Stimulated activated naive CD8-positive, alpha-beta T cell treated with anti-CD3 and anti-CD28 coated beads, Interleukin-15, amount 100 ng/mL, for 72 hours (primary cell): Measurements from ENCODE around the gene LDB2.

Experiments
- ATAC-seq: fragments of 150-1000 bp; cut with Tn5 transposase; 2 replicates; pipeline ENCODE4 v1.10.0; 2021; ENCODE audit warnings: mild to moderate bottlenecking, moderate library complexity
- DNase-seq, 2 donors: peaks; one replicate each; pipeline ENCODE4 v3.0.0; 2021 to 2022
- H3K27ac Mint-ChIP-seq, 2 donors: one replicate each; pipeline ENCODE4 v1.8.0; 2022; ENCODE audit warnings: mild to moderate bottlenecking in 2 of 2, mixed read lengths in 2 of 2, moderate library complexity in 2 of 2
- H3K27me3 Mint-ChIP-seq: one replicate; pipeline ENCODE4 v1.8.0; 2022; ENCODE audit warnings: mixed read lengths
- H3K4me1 Mint-ChIP-seq: one replicate; pipeline ENCODE4 v1.8.0; 2022; ENCODE audit warnings: mild to moderate bottlenecking, mixed read lengths
- H3K4me3 Mint-ChIP-seq, 2 donors: one replicate each; pipeline ENCODE4 v1.8.0; 2022; ENCODE audit warnings: mild to moderate bottlenecking in 2 of 2, mixed read lengths in 2 of 2, moderate library complexity in 1 of 2
- H3K9me3 Mint-ChIP-seq, 2 donors: one replicate each; pipeline ENCODE4 v1.8.0; 2022; ENCODE audit warnings: mixed read lengths in 2 of 2

The LDB2 gene

DNA sequence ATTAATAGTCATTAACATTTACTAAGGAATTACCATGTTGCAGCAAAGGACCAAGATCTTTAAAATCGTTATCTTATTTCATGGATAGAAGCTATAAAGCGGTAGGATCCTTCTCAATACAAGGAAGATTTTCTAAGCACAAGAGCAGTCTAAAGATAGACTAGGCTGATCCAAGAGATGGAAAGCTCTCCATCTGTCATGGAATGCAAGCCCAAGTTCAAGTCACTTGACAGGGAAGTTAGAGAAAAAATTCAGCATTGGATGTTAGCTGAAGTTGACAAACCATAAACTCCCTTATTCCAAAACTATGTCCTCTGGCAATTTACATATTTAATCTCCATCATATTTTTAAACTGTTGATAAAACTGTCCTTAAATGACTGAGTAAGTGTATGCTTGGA lies 177.7 kb downstream of the LDB2 start:
- Mint-ChIP-seq H3K4me1 (no peaks in the 10 kb centered on the region), H3K9me3 (peaks cover 18 to 21% of the 10 kb centered on the region in 2 donors), H3K4me3 (no peak overlapping the region), H3K27ac (no peak overlapping the region), H3K27me3 (no peaks in the 10 kb centered on the region)
- ATAC-seq (no peak), DNase-seq (no peak)

DNA sequence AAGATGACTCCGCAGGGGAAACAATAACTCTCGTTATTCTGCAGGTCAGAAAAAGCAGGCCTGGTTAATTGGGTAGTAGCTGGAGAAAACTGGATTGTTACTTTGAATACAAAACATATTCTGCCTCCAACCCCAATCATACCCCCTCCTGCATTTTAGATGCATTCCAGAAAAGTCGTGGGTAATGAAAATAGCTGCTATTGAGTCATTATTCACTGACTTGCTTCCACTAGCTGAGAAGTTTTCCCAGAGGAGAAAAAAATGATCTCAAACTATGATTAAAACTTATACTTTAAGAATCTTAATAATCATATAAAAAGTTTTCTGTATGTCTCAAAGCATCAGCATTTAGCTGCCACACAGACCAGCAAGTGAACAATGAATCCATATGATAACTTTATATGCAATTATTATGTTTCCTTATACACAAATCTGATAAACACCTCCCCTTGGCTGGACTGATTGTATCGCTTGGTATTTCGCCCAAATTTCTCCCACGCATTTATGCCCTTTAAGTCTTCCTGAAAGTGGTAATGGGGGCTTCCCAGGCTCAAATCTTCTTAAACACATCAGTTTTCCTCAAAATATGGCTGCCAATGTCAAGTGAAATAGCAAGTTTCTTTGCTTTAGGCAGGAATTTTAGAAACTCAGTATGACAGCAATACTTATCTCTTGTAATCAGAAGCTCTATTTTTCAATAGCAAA lies 181.0 kb downstream of the LDB2 start:
- DNase-seq (no peak), ATAC-seq (no peak)
- H3K27ac Mint-ChIP-seq = no peak overlapping the region
- H3K9me3 Mint-ChIP-seq = no peaks in the 10 kb centered on the region
- no peak overlapping the region for H3K4me3 Mint-ChIP-seq
- H3K27me3 Mint-ChIP-seq = no peaks in the 10 kb centered on the region
- no peaks in the 10 kb centered on the region for H3K4me1 Mint-ChIP-seq

DNA sequence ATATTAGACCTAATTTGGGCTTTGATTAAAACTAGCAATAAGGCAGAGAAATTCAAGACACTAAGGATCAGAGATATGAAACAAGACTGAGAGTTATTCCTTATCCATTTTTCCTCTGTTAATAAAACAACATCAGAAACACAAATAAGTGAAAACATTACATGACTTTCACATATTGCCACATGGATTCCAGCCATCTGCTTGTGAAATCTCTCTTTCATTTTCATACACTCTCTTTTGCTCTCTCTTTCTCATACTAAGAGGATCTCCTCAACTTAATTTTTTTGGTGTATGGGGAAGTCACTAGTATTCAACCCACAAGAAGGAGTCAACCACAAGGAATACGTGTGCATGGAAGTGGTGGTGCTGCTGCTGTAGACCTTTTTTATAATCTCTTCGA lies 183.0 kb downstream of the LDB2 start:
- DNase-seq (no peak), ATAC-seq (no peak)
- Mint-ChIP-seq H3K27ac (no peak overlapping the region), H3K27me3 (no peaks in the 10 kb centered on the region), H3K4me1 (no peaks in the 10 kb centered on the region), H3K9me3 (no peaks in the 10 kb centered on the region), H3K4me3 (no peak overlapping the region)

DNA sequence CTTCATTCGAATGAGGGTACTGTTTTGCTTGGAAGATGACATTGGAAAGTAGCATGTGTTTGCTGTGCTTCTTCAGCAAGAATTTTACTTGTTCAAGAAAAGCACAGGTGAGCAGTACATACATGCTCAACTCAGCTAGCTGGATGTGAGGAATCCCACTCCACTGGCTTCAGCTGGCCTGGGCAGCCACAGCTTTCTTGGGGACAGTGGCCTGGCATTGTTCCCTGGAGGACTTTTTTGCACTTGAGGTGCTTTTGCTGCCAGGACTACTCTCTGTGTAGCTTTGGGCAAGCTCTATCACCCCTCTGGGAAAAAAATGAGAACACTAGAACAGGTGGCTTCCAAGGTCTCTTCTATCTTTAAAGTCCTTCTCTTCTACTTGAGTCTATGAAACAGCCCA lies 184.3 kb downstream of the LDB2 start:
- no peaks in the 10 kb centered on the region for H3K27me3 Mint-ChIP-seq
- ATAC-seq (no peak), DNase-seq (no peak)
- no peaks in the 10 kb centered on the region for H3K9me3 Mint-ChIP-seq
- H3K27ac Mint-ChIP-seq = no peak overlapping the region
- H3K4me1 Mint-ChIP-seq = no peaks in the 10 kb centered on the region
- no peak overlapping the region for H3K4me3 Mint-ChIP-seq

DNA sequence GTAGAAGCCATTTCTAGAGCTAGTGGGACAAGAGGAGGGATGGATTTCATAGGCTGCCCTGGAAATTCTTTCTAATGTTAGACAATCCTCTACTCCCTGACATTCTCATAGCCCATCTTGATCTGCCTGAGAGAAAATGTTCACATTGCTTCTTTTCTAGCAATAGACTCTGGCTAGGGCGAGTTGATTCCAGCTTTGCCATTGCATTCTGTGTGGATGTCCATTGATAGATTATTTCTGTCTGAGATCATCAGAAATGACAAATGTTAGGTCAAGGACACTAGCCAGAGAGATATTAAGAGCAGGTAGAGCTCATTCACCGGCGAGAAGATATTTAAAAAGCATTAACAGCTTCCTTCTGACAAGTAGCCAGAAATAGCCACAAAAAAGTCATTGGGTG lies 184.7 kb downstream of the LDB2 start:
- Mint-ChIP-seq H3K4me3 (no peak overlapping the region), H3K9me3 (no peaks in the 10 kb centered on the region), H3K4me1 (no peaks in the 10 kb centered on the region), H3K27me3 (peaks cover under 1% of the 10 kb centered on the region), H3K27ac (no peak overlapping the region)
- DNase-seq (no peak), ATAC-seq (no peak)

DNA sequence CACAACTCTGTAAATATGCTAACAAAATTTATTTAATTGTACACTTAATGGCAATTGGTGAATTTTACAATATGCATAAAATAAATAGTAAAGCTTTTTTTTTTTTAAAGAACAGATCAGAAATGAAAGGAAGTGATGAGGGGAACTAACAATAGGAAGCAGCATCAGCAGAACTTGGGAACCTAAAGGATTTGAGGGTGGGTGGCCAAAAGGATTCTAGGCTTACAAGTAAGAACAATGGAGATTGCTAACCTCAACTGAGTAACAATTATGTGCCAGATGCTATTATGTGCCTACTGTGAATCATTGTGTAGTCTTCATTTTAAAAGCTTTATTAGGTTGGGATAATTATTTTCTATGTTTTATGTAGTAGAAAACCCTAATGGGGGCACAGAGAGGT lies 185.2 kb downstream of the LDB2 start:
- Mint-ChIP-seq H3K4me1 (no peaks in the 10 kb centered on the region), H3K4me3 (no peak overlapping the region), H3K27me3 (peaks cover 5% of the 10 kb centered on the region), H3K27ac (no peak overlapping the region), H3K9me3 (no peaks in the 10 kb centered on the region)
- DNase-seq (no peak), ATAC-seq (no peak)

DNA sequence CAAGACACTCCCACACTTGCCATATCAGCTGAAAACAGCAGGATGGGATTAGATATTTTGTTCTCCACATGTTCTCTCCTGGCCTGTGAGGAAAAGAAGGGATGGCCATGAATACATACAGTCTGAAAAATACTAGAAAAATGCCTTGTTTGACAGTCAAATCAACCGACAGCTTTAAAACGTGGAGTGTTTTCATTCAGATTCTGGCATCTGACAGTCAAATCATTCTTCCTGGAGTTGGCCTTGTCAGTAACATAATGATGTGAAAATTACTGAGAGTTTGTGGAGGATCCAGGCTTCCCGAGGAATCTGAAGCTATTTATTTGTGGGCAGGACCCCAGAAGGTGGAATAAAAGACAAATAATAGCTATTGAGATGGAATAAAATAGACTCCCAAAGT lies 188.2 kb downstream of the LDB2 start:
- no peaks in the 10 kb centered on the region for H3K9me3 Mint-ChIP-seq
- no peak overlapping the region for H3K4me3 Mint-ChIP-seq
- peaks cover 8% of the 10 kb centered on the region for H3K27me3 Mint-ChIP-seq
- no peak overlapping the region for H3K27ac Mint-ChIP-seq
- DNase-seq (no peak), ATAC-seq (no peak)
- H3K4me1 Mint-ChIP-seq = no peaks in the 10 kb centered on the region

DNA sequence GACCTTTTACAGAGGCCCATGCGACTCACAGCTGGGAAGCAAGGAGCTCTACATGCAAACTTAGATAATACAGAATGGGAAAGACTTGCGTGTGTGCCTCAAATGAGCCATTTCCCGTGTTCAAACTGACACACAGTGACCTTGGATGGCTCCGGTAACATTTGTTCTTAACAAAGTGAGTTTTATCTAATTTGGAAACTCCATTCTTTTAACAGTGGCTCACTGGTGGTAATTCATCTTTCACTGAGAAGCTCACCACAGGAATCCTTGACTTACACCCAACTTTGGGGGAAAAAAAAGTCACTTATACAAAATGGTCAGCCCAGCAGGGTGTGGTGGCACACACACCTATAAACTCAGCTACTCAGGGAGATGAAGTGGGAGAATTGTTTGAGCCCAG lies 190.6 kb downstream of the LDB2 start:
- Mint-ChIP-seq H3K4me1 (no peaks in the 10 kb centered on the region), H3K9me3 (peaks cover 0 to 2% of the 10 kb centered on the region in 2 donors), H3K27me3 (peaks cover 8% of the 10 kb centered on the region), H3K27ac (no peak overlapping the region), H3K4me3 (no peak overlapping the region)
- no peak for DNase-seq
- no peak for ATAC-seq

DNA sequence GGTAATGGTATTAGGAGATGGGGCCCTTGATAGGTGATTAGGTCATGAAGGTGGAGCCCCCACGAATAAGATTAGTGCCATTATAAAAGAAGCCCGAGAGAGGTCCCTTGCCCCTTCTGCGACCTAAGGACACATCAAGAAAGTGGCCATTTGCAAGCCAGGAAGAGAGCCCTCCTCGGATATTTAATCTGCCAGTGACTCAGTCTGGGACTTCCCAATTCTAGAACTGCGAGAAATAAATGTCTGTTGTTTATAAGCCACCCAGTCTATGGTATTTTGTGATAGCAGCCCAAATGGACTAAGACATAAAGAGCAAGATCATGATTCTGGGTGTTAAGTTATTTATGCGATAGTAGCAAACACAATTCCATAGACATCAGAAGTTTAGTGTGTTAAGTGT lies 192.2 kb downstream of the LDB2 start:
- H3K27me3 Mint-ChIP-seq = peaks cover 15% of the 10 kb centered on the region
- no peak overlapping the region for H3K27ac Mint-ChIP-seq
- no peak for ATAC-seq
- H3K4me1 Mint-ChIP-seq = no peaks in the 10 kb centered on the region
- peaks cover 0 to 7% of the 10 kb centered on the region in 2 donors for H3K9me3 Mint-ChIP-seq
- no peak for DNase-seq
- H3K4me3 Mint-ChIP-seq = no peak overlapping the region

DNA sequence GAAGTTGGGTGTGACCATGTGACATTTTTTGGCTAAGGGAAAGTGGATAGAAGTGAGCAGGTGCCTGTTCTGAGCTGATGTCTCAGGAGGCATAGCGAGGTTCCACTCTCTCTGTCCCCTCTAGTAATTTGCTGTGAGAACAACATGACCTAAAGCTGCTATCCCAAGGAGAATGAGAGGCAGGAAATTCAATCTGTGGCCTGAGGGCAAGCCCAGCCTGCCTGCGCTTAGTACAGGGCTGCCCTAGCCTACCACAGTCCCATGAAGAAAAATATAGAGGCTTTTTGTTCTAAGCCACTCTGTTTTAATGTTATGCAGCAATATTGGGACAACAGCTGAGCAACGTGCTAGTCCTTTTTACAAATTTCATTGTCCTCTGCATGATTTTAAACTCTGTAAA lies 193.1 kb downstream of the LDB2 start:
- peaks cover 15% of the 10 kb centered on the region for H3K27me3 Mint-ChIP-seq
- H3K4me1 Mint-ChIP-seq = no peaks in the 10 kb centered on the region
- H3K4me3 Mint-ChIP-seq = no peak overlapping the region
- H3K9me3 Mint-ChIP-seq = peaks cover 0 to 7% of the 10 kb centered on the region in 2 donors
- ATAC-seq = no peak
- DNase-seq = no peak
- no peak overlapping the region for H3K27ac Mint-ChIP-seq

DNA sequence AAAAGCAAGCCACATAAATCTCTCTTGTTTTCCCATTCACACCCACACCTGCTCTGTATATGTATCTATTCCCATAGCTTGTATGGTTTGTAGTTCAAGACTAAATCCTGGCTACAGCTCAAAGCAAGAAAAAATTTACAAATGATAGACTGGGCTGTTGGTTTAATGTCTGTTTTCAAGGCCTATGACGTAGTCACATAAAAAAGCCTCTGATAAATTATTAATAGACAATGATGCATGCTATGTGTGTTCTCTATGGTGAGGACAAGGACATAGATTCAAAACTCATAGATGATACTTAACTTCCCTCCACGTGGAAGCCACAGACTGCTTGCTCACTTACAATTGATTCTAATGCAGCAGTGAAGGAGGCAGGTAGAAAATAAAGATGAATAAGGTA lies 194.0 kb downstream of the LDB2 start:
- peaks cover 15% of the 10 kb centered on the region for H3K27me3 Mint-ChIP-seq
- no peaks in the 10 kb centered on the region for H3K4me1 Mint-ChIP-seq
- ATAC-seq (no peak), DNase-seq (no peak)
- H3K9me3 Mint-ChIP-seq = peaks cover 0 to 7% of the 10 kb centered on the region in 2 donors
- no peak overlapping the region for H3K4me3 Mint-ChIP-seq
- H3K27ac Mint-ChIP-seq = no peak overlapping the region

DNA sequence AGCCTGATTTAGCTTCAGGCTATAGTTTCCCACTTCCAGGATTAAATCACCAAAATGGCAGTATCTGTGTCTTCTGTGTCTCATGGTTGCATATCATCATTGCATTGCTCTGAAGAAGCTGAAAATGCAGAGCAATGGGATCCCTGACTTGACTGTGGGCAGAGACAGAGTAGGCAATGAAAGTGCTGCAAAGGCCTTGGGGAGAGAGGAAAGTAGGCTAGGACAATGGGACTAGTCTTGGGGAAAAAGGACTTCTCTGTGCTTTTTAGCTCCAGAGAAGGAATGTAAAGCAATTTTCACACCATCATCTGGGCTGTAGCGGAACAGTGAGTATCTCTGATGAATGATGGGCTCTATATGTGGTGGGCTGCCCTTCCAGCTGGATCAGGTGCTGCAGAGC lies 202.5 kb downstream of the LDB2 start:
- DNase-seq (no peak), ATAC-seq (no peak)
- Mint-ChIP-seq H3K27ac (no peak overlapping the region), H3K4me3 (no peak overlapping the region), H3K4me1 (no peaks in the 10 kb centered on the region), H3K9me3 (no peaks in the 10 kb centered on the region), H3K27me3 (no peaks in the 10 kb centered on the region)

DNA sequence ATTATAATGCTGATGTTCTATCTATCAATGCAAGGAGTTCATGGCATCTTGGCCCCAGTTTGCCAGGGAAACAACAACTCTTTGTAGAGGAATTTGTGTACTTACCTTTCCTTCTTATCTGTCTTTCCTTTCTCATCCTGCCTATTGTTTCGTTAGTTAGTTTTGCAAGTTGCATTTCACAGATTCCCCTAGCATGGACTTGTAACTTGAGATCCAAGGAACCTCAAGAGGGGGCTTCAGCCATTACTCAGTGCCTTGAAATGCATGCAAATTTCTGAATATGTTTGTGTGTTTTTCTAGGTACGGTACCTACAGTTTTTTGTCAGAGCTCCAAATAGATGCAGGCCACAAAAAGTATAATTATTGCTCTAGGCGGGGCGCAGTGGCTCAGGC lies 203.6 kb downstream of the LDB2 start:
- Mint-ChIP-seq H3K9me3 (no peaks in the 10 kb centered on the region), H3K4me3 (no peak overlapping the region), H3K4me1 (no peaks in the 10 kb centered on the region), H3K27me3 (no peaks in the 10 kb centered on the region), H3K27ac (no peak overlapping the region)
- ATAC-seq (no peak), DNase-seq (no peak)

DNA sequence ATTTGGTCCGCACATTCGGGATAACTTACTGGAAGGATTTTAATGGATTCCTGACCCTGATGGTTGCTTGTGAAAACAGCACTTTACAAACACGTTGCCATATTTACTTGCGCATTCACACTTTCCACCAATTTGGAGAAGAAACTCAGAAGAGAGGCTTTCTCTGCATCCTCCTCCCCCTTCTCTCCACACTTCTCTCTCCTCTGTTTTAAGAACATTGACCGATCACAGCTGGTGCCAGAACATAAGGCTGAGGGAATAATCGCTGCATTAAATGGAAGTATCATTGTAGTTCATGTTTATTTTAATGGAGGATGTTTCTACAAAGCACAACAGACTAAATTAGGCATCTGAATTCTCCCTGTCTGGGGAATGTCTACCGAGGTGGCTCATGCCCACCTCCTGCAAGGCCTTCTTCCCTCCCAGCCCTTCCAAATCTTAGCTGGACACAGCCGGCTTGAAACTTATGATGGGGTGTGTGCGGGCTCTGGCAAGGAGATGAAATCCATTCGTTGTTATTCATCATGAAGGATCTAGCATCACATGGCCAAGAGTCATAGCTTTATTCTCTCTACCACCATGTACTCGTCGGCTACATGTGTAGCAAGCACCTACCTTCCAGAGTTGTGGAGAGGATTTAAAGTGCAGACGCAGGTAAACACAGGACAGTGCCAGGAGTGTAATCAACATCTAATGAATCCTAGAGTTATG lies 204.1 kb downstream of the LDB2 start:
- H3K4me1 Mint-ChIP-seq = no peaks in the 10 kb centered on the region
- ATAC-seq (no peak), DNase-seq (no peak)
- H3K27ac Mint-ChIP-seq = no peak overlapping the region
- H3K27me3 Mint-ChIP-seq = no peaks in the 10 kb centered on the region
- H3K9me3 Mint-ChIP-seq = no peaks in the 10 kb centered on the region
- no peak overlapping the region for H3K4me3 Mint-ChIP-seq

DNA sequence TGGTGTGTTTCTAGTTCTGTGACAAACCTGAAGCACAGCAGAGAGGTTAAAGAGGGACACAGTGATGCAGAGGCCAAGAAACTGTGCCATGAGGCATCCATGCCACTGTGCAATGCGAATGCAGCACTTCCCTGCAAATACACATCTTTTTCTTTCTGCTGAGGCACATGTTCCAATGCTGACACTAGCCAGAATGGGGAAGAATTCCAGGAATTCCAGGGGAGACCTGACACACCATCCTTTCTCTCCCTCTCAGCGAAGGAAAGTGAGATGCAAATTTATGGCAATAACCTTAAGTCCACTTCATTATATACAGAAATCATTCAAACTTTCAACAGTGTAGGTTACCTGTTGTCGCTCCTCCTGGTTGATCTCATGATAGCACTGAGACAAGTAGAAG lies 204.8 kb downstream of the LDB2 start:
- ATAC-seq (no peak), DNase-seq (no peak)
- H3K27me3 Mint-ChIP-seq = no peaks in the 10 kb centered on the region
- H3K4me3 Mint-ChIP-seq = no peak overlapping the region
- H3K9me3 Mint-ChIP-seq = no peaks in the 10 kb centered on the region
- H3K4me1 Mint-ChIP-seq = no peaks in the 10 kb centered on the region
- no peak overlapping the region for H3K27ac Mint-ChIP-seq

DNA sequence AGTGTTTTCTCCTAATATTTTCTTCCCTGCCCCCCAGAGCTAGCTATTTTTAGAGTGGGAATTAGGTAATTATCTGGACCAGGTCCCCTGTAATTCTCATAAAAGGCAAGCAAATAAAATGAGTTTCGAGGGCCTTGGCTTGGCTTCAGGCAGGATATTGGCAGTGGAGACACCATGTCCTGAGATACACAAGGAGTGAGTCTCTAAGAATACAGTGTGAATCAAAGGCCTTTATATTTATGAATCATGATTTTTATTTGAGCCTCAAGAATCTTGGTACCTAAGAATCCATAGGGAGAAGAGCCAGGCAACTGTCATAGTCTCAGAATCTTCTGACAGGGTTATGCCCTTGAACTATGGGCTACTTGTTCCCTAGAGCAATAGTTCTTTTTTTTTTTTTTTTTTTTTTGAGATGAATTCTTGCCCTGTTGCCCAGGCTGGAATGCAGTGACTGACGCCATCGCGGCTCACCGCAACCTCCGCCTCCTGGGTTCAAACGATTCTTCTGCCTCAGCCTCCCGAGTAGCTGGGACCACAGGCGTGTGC lies 205.4 kb downstream of the LDB2 start:
- Mint-ChIP-seq H3K4me1 (no peaks in the 10 kb centered on the region), H3K27ac (no peak overlapping the region), H3K9me3 (no peaks in the 10 kb centered on the region), H3K4me3 (no peak overlapping the region), H3K27me3 (no peaks in the 10 kb centered on the region)
- ATAC-seq = no peak
- DNase-seq = no peak

DNA sequence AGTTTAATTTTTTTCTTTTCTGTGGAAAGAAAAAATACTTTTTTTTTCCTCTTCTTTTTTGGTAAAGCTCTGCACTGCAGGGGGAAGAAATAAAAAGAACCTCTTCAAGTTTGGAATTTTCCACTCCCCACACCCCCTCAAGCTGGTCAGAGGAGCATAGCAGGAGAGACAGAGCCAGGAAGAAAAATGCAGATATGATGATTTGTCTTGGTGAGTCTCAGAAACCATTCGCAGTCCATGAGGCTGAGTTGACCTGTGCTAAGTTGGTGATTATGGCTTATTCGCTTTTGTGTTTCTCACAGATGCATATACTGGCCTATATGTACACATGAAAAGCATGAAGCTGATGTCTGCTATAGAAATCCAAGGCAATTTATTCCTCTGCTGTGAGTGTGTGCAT lies 205.9 kb downstream of the LDB2 start:
- Mint-ChIP-seq H3K9me3 (no peaks in the 10 kb centered on the region), H3K27me3 (no peaks in the 10 kb centered on the region), H3K4me1 (no peaks in the 10 kb centered on the region), H3K4me3 (no peak overlapping the region), H3K27ac (no peak overlapping the region)
- DNase-seq (no peak), ATAC-seq (no peak)
